ENCODE data around the gene SNX13. TPM values are rescaled to one million over a fixed set of nuclear protein-coding genes. Genes with fewer than 3 reads are reported as not detected.

Gene SNX13, protein sequence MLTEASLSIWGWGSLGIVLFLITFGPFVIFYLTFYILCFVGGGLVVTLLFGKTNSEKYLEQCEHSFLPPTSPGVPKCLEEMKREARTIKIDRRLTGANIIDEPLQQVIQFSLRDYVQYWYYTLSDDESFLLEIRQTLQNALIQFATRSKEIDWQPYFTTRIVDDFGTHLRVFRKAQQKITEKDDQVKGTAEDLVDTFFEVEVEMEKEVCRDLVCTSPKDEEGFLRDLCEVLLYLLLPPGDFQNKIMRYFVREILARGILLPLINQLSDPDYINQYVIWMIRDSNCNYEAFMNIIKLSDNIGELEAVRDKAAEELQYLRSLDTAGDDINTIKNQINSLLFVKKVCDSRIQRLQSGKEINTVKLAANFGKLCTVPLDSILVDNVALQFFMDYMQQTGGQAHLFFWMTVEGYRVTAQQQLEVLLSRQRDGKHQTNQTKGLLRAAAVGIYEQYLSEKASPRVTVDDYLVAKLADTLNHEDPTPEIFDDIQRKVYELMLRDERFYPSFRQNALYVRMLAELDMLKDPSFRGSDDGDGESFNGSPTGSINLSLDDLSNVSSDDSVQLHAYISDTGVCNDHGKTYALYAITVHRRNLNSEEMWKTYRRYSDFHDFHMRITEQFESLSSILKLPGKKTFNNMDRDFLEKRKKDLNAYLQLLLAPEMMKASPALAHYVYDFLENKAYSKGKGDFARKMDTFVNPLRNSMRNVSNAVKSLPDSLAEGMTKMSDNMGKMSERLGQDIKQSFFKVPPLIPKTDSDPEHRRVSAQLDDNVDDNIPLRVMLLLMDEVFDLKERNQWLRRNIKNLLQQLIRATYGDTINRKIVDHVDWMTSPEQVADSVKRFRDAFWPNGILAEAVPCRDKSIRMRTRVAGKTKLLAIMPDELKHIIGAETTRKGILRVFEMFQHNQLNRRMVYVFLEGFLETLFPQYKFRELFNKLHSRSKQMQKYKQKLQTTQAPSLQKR
- 18.6 TPM for polyA plus RNA-seq (2013, experiment 1 of 4)
- 24.9 TPM for polyA plus RNA-seq (2013, experiment 2 of 4)
- polyA plus RNA-seq (2013, experiment 3 of 4), result 21.7 TPM
- 23.7 TPM for polyA plus RNA-seq (2013, experiment 4 of 4)

DNA sequence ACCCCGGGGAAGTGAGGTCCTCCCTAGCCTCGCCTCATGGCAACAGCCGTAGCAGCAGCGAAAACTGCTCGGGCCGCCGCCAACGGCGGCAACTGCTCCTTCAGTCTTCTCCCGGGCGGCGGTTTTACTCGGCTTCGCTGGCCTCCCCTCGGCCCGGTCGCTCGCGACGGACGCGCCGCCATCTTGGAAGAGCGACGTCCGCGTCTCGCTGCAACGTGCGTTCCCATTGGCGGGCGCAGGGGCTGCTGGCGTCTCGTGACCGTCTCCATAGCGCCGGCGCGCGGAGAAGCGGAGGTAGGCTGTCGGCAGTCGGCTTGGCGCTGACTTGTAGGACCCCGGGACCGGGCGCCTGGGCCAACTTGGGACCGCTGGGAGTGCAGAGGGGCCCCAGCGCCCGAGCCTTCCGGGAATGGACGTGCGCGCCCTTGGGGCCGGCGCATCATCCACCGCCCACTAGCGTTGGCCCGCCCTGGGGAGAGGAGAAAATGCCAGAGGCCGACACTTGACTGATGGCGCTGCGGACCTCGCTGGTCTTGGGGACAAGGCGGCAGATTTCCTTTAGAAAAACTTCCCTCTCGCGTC is at the start of gene SNX13:
SNX13 (minus strand) TSS at position 193 of the 582 bp plus-strand sequence. CDS start 199 bp downstream, outside the sequence.
- 0% methylated on average over 66 of the region's 66 CpGs for WGBS, 2 experiments
- Histone ChIP-seq H3K4me3 (ENCODE audit: insufficient read depth, low read depth, low read length) (peak within 1 kb of the TSS; percentile 85), H3K9me3 (ENCODE audit: control insufficient read depth, low read length) (no peaks in the 10 kb centered on the region), H3K4me1 (ENCODE audit: control insufficient read depth, insufficient read depth, low read length) (peaks cover 7% of the 10 kb centered on the region), H3K27me3 (ENCODE audit: control insufficient read depth, insufficient read depth, low read length, poor library complexity, severe bottlenecking) (no peaks in the 10 kb centered on the region), H3K27ac (ENCODE audit: insufficient read depth, low read depth, low read length, poor library complexity, severe bottlenecking) (peak within 1 kb of the TSS; percentile 78), H3K36me3 (ENCODE audit: control insufficient read depth, insufficient read depth, low read length) (no peaks in the 10 kb centered on the region)

DNA sequence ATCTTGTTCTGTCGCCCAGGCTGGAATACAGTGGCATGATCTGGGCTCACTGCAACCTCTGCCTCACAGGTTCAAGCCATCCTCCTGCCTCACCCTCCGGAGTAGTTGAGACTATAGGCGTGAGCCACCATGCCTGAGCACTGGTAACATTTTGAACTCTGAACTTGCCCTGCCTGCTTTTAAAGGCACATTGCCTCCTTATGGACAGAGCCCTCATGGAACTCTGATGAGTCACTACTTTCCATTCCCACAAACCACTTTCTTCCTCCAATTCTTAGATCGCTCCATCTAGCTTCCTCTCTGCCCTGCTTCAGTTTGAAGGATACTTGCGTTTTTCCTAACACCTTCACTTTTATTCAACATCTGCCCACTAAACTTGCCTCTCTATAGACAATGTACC is 49.3 kb upstream of the SNX13 start:
- no peak overlapping the region for H3K27ac ChIP-seq (ENCODE audit: insufficient read depth, low read depth, low read length, poor library complexity, severe bottlenecking)
- no peak overlapping the region for H3K4me3 ChIP-seq (ENCODE audit: insufficient read depth, low read depth, low read length)
- H3K4me1 ChIP-seq (ENCODE audit: control insufficient read depth, insufficient read depth, low read length), result no peaks in the 10 kb centered on the region
- no peaks in the 10 kb centered on the region for H3K9me3 ChIP-seq (ENCODE audit: control insufficient read depth, low read length)
- no peaks in the 10 kb centered on the region for H3K36me3 ChIP-seq (ENCODE audit: control insufficient read depth, insufficient read depth, low read length)
- WGBS, 2 experiments, result 93 to 94% methylated on average over 5 of the region's 5 CpGs
- H3K27me3 ChIP-seq (ENCODE audit: control insufficient read depth, insufficient read depth, low read length, poor library complexity, severe bottlenecking), result no peaks in the 10 kb centered on the region

DNA sequence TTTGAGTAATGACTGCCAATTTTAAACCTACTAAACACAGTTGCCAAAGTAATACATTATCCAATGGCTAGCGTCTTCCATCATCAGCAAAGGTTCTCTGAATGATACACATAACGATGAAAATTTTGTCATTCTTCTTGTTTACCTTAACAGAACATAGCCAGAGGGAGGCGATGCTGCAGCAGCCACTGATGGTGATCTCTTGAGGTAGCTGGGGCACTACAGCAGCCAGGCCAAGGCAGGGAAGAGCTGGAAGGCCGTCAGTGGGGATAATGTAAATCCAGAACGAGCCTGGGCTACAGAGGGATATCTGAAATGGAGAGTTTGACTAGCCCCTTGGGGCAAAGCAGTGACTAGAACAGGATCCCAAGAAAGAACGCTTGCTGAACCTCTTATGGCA is 48.6 kb upstream of the SNX13 start:
- no peaks in the 10 kb centered on the region for H3K36me3 ChIP-seq (ENCODE audit: control insufficient read depth, insufficient read depth, low read length)
- H3K9me3 ChIP-seq (ENCODE audit: control insufficient read depth, low read length), result no peaks in the 10 kb centered on the region
- WGBS, 2 experiments, result 87 to 88% methylated on average over 6 of the region's 6 CpGs
- H3K27ac ChIP-seq (ENCODE audit: insufficient read depth, low read depth, low read length, poor library complexity, severe bottlenecking), result no peak overlapping the region
- H3K27me3 ChIP-seq (ENCODE audit: control insufficient read depth, insufficient read depth, low read length, poor library complexity, severe bottlenecking), result no peaks in the 10 kb centered on the region
- no peaks in the 10 kb centered on the region for H3K4me1 ChIP-seq (ENCODE audit: control insufficient read depth, insufficient read depth, low read length)
- no peak overlapping the region for H3K4me3 ChIP-seq (ENCODE audit: insufficient read depth, low read depth, low read length)

DNA sequence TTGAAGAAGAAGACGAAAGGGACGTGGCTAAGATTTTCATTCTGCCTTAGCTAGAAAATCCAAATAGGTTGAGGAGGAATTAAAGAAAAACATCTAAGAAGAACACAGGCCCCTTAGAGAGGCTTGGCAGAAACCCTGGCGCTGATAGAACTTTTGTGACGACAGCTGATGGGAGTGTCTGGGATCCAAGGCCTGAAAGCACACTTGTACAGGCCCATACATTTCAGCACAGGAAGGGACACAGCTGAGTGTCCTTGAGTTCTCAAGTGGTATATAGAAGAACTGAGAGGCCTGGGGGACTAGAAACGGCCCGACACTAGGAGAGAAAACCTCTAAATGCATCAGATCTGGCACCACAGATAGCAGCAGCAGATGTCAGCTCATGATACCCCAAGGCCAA is 47.8 kb upstream of the SNX13 start:
- H3K9me3 ChIP-seq (ENCODE audit: control insufficient read depth, low read length), result no peaks in the 10 kb centered on the region
- no peaks in the 10 kb centered on the region for H3K36me3 ChIP-seq (ENCODE audit: control insufficient read depth, insufficient read depth, low read length)
- 93 to 95% methylated on average over 6 of the region's 6 CpGs for WGBS, 2 experiments
- H3K4me1 ChIP-seq (ENCODE audit: control insufficient read depth, insufficient read depth, low read length), result no peaks in the 10 kb centered on the region
- no peaks in the 10 kb centered on the region for H3K27me3 ChIP-seq (ENCODE audit: control insufficient read depth, insufficient read depth, low read length, poor library complexity, severe bottlenecking)
- H3K27ac ChIP-seq (ENCODE audit: insufficient read depth, low read depth, low read length, poor library complexity, severe bottlenecking), result no peak overlapping the region
- H3K4me3 ChIP-seq (ENCODE audit: insufficient read depth, low read depth, low read length), result no peak overlapping the region

DNA sequence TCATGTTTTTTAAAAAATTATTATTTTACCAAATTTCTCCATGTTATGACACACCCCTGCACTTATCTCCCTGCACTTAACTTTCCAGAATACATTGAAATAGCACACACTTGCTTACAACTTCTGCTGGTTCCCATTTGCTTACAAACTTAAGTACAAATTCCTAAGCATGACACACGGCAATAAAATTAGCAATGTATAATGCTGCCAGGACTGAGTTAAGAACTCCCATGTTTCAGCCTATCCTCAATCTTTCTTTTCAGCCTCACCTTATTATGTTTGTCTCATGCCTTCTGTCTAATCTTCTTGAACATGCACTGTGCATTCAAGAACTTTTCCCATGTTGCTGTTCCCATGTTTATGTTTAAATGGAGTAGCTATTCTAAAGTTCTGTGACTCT is 46.6 kb upstream of the SNX13 start:
- WGBS, 2 experiments, result 82 to 93% methylated on average over 1 of the region's 1 CpG
- Histone ChIP-seq H3K4me3 (ENCODE audit: insufficient read depth, low read depth, low read length) (no peak overlapping the region), H3K27ac (ENCODE audit: insufficient read depth, low read depth, low read length, poor library complexity, severe bottlenecking) (no peak overlapping the region), H3K27me3 (ENCODE audit: control insufficient read depth, insufficient read depth, low read length, poor library complexity, severe bottlenecking) (no peaks in the 10 kb centered on the region), H3K9me3 (ENCODE audit: control insufficient read depth, low read length) (no peaks in the 10 kb centered on the region), H3K36me3 (ENCODE audit: control insufficient read depth, insufficient read depth, low read length) (no peaks in the 10 kb centered on the region), H3K4me1 (ENCODE audit: control insufficient read depth, insufficient read depth, low read length) (no peaks in the 10 kb centered on the region)

DNA sequence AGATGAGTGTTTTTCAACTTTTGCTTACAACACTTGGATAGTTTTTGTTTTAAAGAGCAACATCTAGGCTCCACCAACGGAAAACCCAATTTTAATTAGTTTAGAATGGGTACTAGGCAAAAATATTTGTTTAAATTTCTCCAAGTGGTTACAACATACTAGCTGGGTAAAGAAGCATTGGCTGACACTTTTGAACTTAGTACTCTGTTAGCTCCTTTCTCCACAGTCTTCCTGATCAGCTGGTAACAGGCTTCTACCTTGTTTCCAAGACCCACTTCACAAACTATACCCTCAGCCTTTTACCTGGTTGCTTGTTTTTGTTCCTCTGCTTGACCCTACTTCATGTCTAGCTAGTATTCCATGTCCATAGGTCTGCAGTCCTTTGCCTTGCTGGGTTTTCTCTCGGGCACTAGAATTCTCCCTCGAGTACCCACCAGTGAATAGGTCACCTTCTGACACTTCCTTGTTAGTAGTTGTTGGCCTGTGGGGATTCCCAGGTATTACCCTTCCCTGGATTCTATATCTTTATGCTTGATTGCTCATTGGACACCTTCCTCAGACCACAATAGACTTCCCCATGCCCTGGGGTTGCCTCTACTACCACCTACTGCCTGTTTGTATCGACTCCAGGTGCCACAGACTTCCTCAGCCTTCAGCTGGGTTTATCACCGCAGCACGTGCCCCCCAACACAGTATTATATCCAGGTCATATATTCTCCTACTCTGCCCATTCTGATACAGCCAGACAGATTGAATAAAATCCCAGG is 45.4 kb upstream of the SNX13 start:
- Histone ChIP-seq H3K27me3 (ENCODE audit: control insufficient read depth, insufficient read depth, low read length, poor library complexity, severe bottlenecking) (no peaks in the 10 kb centered on the region), H3K27ac (ENCODE audit: insufficient read depth, low read depth, low read length, poor library complexity, severe bottlenecking) (no peak overlapping the region), H3K4me1 (ENCODE audit: control insufficient read depth, insufficient read depth, low read length) (no peaks in the 10 kb centered on the region), H3K36me3 (ENCODE audit: control insufficient read depth, insufficient read depth, low read length) (no peaks in the 10 kb centered on the region), H3K4me3 (ENCODE audit: insufficient read depth, low read depth, low read length) (no peak overlapping the region), H3K9me3 (ENCODE audit: control insufficient read depth, low read length) (no peaks in the 10 kb centered on the region)
- WGBS, 2 experiments, result 86 to 93% methylated on average over 6 of the region's 6 CpGs

DNA sequence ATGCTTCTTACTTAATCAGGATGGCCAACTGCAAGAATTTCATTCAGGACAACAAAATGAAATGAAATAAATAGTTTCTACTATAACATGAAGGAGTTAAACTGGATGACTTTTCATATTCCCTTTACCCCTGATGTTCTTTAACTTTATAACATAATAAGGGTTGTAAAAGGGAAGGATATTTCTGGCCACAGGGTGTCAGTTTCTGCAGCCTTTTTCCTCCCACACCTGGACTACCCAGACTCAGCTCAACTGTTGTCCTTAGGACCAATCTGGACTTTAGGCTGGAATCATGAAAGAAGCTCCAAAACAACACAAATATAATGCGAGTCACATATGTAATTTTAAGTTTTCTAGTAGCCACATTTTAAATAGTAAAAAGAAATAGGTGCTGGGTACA is 44.0 kb upstream of the SNX13 start:
- H3K27ac ChIP-seq (ENCODE audit: insufficient read depth, low read depth, low read length, poor library complexity, severe bottlenecking), result no peak overlapping the region
- WGBS, 2 experiments, result 100% methylated on average over 1 of the region's 1 CpG; no CpG with 5 or more reads in 1 of the 2 experiments
- no peak overlapping the region for H3K4me3 ChIP-seq (ENCODE audit: insufficient read depth, low read depth, low read length)
- H3K9me3 ChIP-seq (ENCODE audit: control insufficient read depth, low read length), result no peaks in the 10 kb centered on the region
- H3K36me3 ChIP-seq (ENCODE audit: control insufficient read depth, insufficient read depth, low read length), result no peaks in the 10 kb centered on the region
- no peaks in the 10 kb centered on the region for H3K27me3 ChIP-seq (ENCODE audit: control insufficient read depth, insufficient read depth, low read length, poor library complexity, severe bottlenecking)
- no peaks in the 10 kb centered on the region for H3K4me1 ChIP-seq (ENCODE audit: control insufficient read depth, insufficient read depth, low read length)

DNA sequence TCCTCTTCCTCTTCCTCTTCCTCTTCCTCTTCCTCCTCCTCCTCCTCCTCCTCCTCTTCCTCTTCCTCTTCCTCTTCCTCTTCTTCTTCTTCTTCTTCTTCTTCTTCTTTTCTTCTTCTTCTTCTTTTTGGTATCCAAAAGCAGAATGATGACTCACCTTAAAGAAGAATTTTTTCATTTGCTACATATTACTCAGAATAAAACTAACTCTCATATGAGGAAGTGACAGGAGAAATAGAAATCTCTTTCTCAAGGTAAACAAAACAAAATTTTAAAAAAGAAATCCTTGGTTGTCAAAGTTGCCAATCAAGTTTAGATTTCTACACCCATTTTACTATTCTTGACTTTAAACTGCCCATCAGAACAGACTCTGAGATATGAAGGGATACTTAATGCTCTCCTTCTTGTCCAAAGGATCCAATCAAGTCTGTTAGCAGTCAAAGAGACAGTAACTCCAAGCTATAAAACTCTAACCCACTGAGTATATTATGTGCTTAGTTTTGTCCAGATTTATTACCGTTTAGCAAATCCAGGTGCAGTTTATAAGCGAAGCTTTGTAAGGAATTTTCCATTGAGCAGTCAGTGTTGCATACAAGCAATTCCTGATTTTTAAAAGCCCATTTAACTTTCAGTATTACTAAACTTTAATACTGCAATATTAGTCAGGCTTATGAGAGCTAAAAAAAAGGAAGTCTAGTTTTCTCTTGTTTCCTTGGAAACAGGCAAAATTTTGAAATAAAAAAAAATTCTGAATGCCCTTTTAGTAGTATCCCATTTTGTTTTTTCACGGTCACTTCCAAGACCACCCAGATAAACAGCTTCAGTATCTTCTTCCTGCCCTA is 43.1 kb upstream of the SNX13 start:
- H3K27ac ChIP-seq (ENCODE audit: insufficient read depth, low read depth, low read length, poor library complexity, severe bottlenecking), result no peak overlapping the region

DNA sequence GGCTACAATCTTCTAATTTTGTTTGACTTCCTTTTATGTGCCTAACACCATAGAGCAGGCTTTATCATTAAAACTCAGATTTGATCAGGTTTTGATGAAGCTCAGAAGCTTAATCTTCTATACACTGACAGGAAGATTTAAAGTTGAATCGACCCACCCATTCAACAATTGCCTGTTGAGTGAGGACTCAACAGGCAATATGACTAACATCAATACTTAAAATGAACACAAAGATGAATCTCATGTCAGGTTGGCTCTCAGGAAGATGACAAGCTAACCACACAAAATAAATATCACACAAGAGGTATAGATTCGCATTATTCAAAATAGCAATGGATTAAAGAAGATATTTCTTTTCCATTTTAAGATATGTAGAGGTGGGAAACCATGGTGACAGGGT is 36.7 kb upstream of the SNX13 start:
- H3K9me3 ChIP-seq (ENCODE audit: control insufficient read depth, low read length), result no peaks in the 10 kb centered on the region
- 88% methylated on average over 1 of the region's 2 CpGs; no CpG with 5 or more reads in 1 of the 2 experiments for WGBS, 2 experiments
- H3K27ac ChIP-seq (ENCODE audit: insufficient read depth, low read depth, low read length, poor library complexity, severe bottlenecking), result no peak overlapping the region
- H3K4me1 ChIP-seq (ENCODE audit: control insufficient read depth, insufficient read depth, low read length), result no peaks in the 10 kb centered on the region
- no peaks in the 10 kb centered on the region for H3K36me3 ChIP-seq (ENCODE audit: control insufficient read depth, insufficient read depth, low read length)
- H3K4me3 ChIP-seq (ENCODE audit: insufficient read depth, low read depth, low read length), result no peak overlapping the region
- H3K27me3 ChIP-seq (ENCODE audit: control insufficient read depth, insufficient read depth, low read length, poor library complexity, severe bottlenecking), result no peaks in the 10 kb centered on the region

More for the DNA sequence above, 43.1 kb upstream of the SNX13 start:
- Histone ChIP-seq H3K27me3 (ENCODE audit: control insufficient read depth, insufficient read depth, low read length, poor library complexity, severe bottlenecking) (no peaks in the 10 kb centered on the region), H3K9me3 (ENCODE audit: control insufficient read depth, low read length) (no peaks in the 10 kb centered on the region), H3K4me1 (ENCODE audit: control insufficient read depth, insufficient read depth, low read length) (no peaks in the 10 kb centered on the region), H3K4me3 (ENCODE audit: insufficient read depth, low read depth, low read length) (no peak overlapping the region), H3K36me3 (ENCODE audit: control insufficient read depth, insufficient read depth, low read length) (no peaks in the 10 kb centered on the region)
- 93 to 98% methylated on average over 3 of the region's 3 CpGs for WGBS, 2 experiments
